VCaP (cell line): ENCODE measurements around the gene TAS2R13.
A peak's percentile ranks its signal among the peaks of the same experiment; 100 is the strongest.

Experiments
- H3K27ac ChIP-seq: fragments of 450-650 bp; 2 replicates; pipeline ENCODE4 v1.5.1; 2017
- CTCF ChIP-seq: fragments of 450-650 bp; conservative IDR thresholded peaks from 2 replicates; pipeline ENCODE4 v1.5.1; 2017; ENCODE audit warnings: mild to moderate bottlenecking, moderate library complexity

TAS2R13 gene

GRCh38 chr12:10940389-10940788 is 31.0 kb upstream of the TAS2R13 start:
- no peak for TF ChIP-seq CTCF
- no peak overlapping the region for H3K27ac ChIP-seq

- no peak within 1 kb of the TSS for H3K27ac ChIP-seq
- no peak for TF ChIP-seq CTCF
Measured at GRCh38 chr12:10939163-10939562, 29.8 kb upstream of the TAS2R13 start, which contains the start of gene TAS2R14. Gene TAS2R14, minus strand, starts transcription at chr12:10939263. Its CDS starts 56 bp downstream, at chr12:10939207.

DNA sequence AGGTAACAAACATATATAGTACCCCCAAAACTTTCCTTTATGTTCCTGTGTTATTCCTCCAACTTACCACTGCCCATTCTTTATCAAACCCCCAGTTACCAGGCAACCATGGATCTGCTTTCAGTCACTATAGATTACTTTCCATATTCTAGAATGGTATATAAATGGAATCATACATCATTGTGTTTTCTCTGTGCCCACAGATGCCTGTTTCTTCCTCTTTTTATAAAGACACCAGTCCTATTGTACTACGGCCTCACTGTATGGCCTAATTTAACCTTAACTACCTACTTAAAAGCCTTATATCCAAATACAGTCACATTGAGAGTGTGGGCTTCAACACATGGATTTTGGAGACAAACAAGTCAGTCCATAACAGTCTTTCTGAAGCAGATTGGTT is 27.1 kb upstream of the TAS2R13 start:
- H3K27ac ChIP-seq, result no peak overlapping the region
- no peak for TF ChIP-seq CTCF

DNA sequence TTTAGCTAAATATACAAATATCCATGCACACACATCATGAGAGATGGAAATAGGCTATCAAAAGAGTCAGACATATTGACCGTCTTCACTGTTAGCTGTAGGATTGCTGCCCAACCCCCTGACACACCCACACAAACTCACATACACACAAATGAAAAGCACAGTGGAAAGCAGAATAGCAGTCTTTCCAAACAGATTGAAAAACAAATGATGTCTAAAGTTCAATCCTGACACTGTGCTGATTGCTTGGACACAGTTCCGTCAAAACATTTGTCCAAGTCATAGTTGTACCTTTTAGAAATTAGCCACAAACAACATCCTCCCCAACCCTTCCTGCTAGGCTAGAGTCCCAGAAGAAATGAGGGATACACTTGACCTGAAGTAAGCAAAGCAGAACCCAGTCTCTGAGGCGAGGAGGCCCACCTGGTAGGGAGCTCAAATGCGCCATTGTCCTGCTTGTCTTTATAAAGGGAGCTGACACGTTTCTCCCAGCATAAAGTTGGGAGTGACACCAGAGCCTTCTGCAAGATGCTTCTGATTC is 19.5 kb upstream of the TAS2R13 start, which contains the start of gene PRH2:
Gene PRH2, plus strand, starts transcription at position 491 of the 541 bp plus-strand sequence. Its CDS starts 38 bp downstream, at position 529.
- TF ChIP-seq CTCF, result no peak
- H3K27ac ChIP-seq, result no peak within 1 kb of the TSS

DNA sequence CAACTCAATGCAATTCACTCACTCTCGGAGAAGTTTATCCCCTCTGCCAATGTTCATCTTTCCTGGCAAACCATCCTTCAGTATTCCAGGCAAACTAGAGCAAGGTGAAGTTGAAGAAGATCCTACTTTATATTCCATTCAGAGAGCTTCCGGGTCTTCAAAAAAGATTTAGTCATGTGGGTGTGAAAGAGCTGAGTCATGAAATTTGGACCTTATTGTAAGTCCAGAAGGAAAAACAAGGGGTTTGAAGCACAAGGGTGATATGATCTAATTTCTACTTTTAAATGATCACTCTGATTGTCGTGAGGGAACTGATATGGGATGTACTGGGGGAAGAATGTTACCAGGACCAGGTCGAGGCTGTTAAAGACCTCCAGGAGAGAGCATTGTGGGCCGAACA is 16.9 kb upstream of the TAS2R13 start:
- peak overlapping the region; percentile 10; the same call in 1 of the 2 replicates for H3K27ac ChIP-seq
- no peak for TF ChIP-seq CTCF

- no peak for TF ChIP-seq CTCF
- H3K27ac ChIP-seq, result no peak overlapping the region
Measured at GRCh38 chr12:10919809-10920208, 10.4 kb upstream of the TAS2R13 start.

DNA sequence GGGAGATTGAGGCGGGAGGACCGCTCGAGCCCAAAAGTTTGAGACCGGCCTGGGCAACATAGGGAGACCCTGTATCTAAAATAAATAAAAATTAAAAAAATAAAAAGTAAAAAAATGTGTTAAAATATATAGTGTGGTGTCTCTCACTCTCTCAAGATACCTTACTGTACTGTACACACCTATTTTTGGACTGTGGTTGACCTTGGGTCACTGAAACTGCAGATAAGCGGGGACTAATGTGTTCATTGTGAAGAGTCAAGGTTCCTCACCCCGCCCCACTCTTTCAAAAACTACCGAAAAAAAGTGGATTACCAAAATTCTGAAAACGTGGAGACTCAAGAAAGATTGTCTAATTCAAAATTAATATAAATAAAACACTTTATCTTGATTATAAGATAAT is 1.0 kb upstream of the TAS2R13 start:
- TF ChIP-seq CTCF, result no peak
- H3K27ac ChIP-seq, result no peak overlapping the region
